ENCODE measurements around the gene KHDC3L.

The KHDC3L gene

DNA sequence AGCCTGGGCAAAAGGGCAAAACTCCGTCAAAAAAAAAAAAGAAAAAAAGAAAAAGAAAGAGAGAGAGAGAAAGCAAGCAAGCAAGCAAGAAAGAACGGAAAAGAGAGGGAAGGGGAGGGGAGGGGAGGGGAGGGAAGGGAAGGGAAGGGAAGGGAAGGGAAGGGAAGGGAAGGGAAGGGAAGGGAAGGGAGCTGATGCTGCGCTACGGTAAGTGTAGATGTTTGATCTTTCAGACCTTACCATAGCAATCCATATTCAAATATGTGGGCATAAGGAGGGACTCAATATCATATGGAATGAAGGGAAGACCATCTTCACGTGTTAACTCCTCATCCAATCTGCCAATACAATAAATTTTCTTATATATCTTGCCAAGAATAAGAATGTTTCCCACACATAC, 20.3 kb upstream of the KHDC3L start:
- TF ChIP-seq, protein P1, sequence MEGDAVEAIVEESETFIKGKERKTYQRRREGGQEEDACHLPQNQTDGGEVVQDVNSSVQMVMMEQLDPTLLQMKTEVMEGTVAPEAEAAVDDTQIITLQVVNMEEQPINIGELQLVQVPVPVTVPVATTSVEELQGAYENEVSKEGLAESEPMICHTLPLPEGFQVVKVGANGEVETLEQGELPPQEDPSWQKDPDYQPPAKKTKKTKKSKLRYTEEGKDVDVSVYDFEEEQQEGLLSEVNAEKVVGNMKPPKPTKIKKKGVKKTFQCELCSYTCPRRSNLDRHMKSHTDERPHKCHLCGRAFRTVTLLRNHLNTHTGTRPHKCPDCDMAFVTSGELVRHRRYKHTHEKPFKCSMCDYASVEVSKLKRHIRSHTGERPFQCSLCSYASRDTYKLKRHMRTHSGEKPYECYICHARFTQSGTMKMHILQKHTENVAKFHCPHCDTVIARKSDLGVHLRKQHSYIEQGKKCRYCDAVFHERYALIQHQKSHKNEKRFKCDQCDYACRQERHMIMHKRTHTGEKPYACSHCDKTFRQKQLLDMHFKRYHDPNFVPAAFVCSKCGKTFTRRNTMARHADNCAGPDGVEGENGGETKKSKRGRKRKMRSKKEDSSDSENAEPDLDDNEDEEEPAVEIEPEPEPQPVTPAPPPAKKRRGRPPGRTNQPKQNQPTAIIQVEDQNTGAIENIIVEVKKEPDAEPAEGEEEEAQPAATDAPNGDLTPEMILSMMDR (IDR thresholded peaks at IDR 0.05; ENCODE audit: poor library complexity, severe bottlenecking) = no peak
- no peak for DNase-seq (ENCODE audit: low spot score)
- ATAC-seq (ENCODE audit: low read depth) = no peak
- Histone ChIP-seq H3K27me3 (ENCODE audit: insufficient read depth, poor library complexity, severe bottlenecking) (no peaks in the 10 kb centered on the region), H3K9me3 (ENCODE audit: severe bottlenecking) (no peaks in the 10 kb centered on the region), H3K4me1 (ENCODE audit: insufficient read depth, poor library complexity, severe bottlenecking) (no peaks in the 10 kb centered on the region), H3K27ac (ENCODE audit: poor library complexity, severe bottlenecking) (no peak overlapping the region), H3K4me3 (ENCODE audit: severe bottlenecking) (no peak overlapping the region), H3K36me3 (ENCODE audit: low read depth) (no peaks in the 10 kb centered on the region)

DNA sequence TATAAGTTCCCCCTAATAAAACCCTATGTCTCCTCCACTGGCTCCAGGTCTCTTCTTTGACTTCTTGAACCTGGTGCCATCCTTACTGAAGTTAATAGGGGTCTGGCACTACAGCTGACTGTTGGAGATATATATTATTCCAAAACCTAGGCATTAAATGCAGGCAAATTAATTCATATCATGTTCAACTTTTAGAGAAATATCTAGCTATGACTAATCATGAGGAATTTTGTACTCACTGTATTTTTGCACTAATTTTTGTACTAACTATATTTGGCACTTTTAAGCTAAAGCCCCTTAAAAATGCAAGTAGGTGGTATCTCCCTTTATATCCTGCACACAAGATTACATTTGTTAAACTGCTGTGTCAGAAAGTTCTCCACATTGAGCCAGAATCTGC, 19.3 kb upstream of the KHDC3L start:
- no peak overlapping the region for H3K4me3 ChIP-seq (ENCODE audit: severe bottlenecking)
- no peaks in the 10 kb centered on the region for H3K4me1 ChIP-seq (ENCODE audit: insufficient read depth, poor library complexity, severe bottlenecking)
- H3K27ac ChIP-seq (ENCODE audit: poor library complexity, severe bottlenecking) = no peak overlapping the region
- H3K36me3 ChIP-seq (ENCODE audit: low read depth) = no peaks in the 10 kb centered on the region
- DNase-seq (ENCODE audit: low spot score) (no peak), ATAC-seq (ENCODE audit: low read depth) (no peak)
- no peaks in the 10 kb centered on the region for H3K27me3 ChIP-seq (ENCODE audit: insufficient read depth, poor library complexity, severe bottlenecking)
- H3K9me3 ChIP-seq (ENCODE audit: severe bottlenecking) = no peaks in the 10 kb centered on the region
- TF ChIP-seq, protein P1 (IDR thresholded peaks at IDR 0.05; ENCODE audit: poor library complexity, severe bottlenecking) = no peak

DNA sequence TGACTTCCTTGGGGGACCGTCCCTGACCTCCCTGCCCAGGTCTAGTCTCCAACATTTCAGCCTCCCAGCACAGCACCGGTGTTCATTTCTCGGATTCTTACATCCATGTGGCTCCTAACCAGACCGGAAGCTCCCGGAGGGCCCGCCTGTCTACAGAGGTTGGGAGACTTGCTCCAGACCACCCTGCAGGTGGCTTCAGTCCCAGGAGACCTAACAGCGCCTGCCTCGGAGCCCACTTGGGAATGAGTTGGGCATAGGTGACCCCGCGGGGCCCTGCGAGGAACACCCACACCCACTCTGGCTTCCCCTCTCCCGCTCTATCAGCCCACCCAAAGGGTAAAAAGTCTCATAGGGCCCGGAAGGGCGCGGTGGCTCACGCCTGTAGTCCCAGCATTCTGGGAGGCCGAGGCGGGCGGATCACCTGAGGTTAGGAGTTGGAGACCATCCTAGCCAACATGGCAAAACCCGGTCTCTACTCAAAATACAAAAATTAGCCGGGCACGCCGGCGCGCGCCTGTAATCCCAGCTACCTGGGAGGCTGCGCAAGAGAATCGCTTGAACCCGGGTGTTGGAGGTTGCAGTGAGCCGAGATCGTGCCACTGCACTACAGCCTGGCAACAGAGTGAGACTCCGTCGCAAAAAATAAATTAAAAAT, 13.8 kb upstream of the KHDC3L start:
- H3K36me3 ChIP-seq (ENCODE audit: low read depth) = no peaks in the 10 kb centered on the region
- H3K4me1 ChIP-seq (ENCODE audit: insufficient read depth, poor library complexity, severe bottlenecking) = no peaks in the 10 kb centered on the region
- no peak for DNase-seq (ENCODE audit: low spot score)
- no peak for ATAC-seq (ENCODE audit: low read depth)
- H3K27ac ChIP-seq (ENCODE audit: poor library complexity, severe bottlenecking) = no peak overlapping the region
- H3K9me3 ChIP-seq (ENCODE audit: severe bottlenecking) = no peaks in the 10 kb centered on the region
- no peak overlapping the region for H3K4me3 ChIP-seq (ENCODE audit: severe bottlenecking)
- no peaks in the 10 kb centered on the region for H3K27me3 ChIP-seq (ENCODE audit: insufficient read depth, poor library complexity, severe bottlenecking)
- TF ChIP-seq, protein P1 (IDR thresholded peaks at IDR 0.05; ENCODE audit: poor library complexity, severe bottlenecking) = no peak

DNA sequence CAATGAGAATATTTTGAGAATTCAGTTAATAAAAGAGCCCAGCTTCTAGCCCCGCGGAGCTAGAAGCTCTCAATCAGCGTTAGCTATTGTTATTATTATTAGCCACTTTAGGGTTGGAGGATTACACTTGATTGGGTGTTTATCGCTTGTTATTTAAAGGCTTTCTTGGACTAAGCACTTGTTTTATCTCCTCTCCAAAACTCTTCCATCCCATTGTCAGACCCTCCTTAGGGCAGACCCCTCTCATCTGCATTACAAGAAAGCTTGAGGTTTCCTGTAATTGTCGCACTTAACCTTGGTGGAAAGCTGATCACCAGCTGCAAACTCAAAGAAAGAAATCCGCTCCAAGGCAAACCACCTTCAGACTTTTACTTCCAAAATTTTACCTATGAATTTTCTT, 13.1 kb upstream of the KHDC3L start:
- Histone ChIP-seq H3K4me3 (ENCODE audit: severe bottlenecking) (no peak overlapping the region), H3K27ac (ENCODE audit: poor library complexity, severe bottlenecking) (no peak overlapping the region), H3K27me3 (ENCODE audit: insufficient read depth, poor library complexity, severe bottlenecking) (no peaks in the 10 kb centered on the region), H3K4me1 (ENCODE audit: insufficient read depth, poor library complexity, severe bottlenecking) (no peaks in the 10 kb centered on the region), H3K36me3 (ENCODE audit: low read depth) (no peaks in the 10 kb centered on the region), H3K9me3 (ENCODE audit: severe bottlenecking) (no peaks in the 10 kb centered on the region)
- ATAC-seq (ENCODE audit: low read depth) (no peak), DNase-seq (ENCODE audit: low spot score) (no peak)
- TF ChIP-seq, protein P1 (IDR thresholded peaks at IDR 0.05; ENCODE audit: poor library complexity, severe bottlenecking) = no peak

Data from RWPE2 (cell line).